ENCODE measurements around the gene CFAP221.

Gene CFAP221

DNA sequence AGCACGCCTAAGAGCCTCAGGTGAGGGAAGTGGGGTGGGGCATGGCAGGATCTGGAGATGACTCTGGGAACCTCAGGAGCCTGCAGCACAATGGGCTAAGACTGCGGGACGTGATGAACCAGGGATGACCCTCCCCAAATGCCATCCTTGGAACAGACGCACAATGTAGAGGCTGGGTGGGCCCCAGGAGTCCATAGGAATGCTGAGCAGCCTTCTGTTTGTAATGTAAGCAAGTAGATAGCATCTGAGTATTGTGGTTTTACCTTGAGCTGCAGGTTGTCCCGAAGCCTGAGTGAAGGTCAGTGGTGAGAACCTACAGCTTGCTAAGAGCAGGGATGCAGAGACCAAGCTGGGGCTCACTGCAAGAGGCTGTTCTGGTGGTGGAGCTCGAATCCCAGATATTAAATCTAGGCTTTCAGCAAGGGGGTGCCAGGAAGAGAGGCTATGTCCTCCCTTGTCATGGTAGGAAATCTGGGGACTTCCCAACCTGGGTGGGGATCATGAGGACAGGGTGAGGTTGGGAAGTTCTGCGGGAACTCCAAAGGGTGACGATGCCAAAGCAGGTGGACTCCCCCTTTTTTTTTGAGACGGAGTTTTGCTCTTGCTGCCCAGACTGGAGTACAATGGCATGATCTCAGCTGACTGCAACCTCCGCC lies 25.7 kb upstream of the CFAP221 start:
- TF ChIP-seq SIN3A (IDR thresholded peaks at IDR 0.05; ENCODE audit: borderline replicate concordance, insufficient read depth, low read length) (no peak), FOXP2 (optimal IDR thresholded peaks at IDR 0.05; ENCODE audit: borderline replicate concordance, extremely low read depth, extremely low read length, insufficient read depth) (no peak), REST (IDR thresholded peaks at IDR 0.05; ENCODE audit: insufficient read depth in 1 of 2, low read depth in 2 of 2, low read length in 2 of 2) (no peak), TAF1 (IDR thresholded peaks at IDR 0.05; ENCODE audit: borderline replicate concordance, insufficient read depth, low read length) (no peak), POLR2AphosphoS5 (IDR thresholded peaks at IDR 0.05; ENCODE audit: low read depth, low read length) (no peak)

DNA sequence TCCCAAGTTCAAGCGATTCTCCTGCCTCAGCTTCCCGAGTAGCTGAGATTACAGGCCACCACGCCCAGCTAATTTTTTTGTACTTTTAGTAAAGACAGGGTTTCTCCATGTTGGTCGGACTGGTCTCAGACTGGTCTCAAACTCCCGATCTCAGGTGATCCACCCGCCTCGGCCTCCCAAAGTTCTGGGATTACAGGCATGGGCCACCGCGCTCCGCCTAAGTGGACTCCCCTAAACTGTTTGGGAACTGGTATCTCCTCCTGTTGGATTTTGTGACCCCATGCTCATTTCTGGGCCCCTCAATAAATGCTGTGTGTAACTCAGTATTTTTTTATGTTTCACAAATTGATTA lies 25.2 kb upstream of the CFAP221 start:
- no peak for TF ChIP-seq FOXP2 (optimal IDR thresholded peaks at IDR 0.05; ENCODE audit: borderline replicate concordance, extremely low read depth, extremely low read length, insufficient read depth)
- TF ChIP-seq REST (IDR thresholded peaks at IDR 0.05; ENCODE audit: insufficient read depth in 1 of 2, low read depth in 2 of 2, low read length in 2 of 2): no peak
- no peak for TF ChIP-seq SIN3A (IDR thresholded peaks at IDR 0.05; ENCODE audit: borderline replicate concordance, insufficient read depth, low read length)
- TF ChIP-seq TAF1 (IDR thresholded peaks at IDR 0.05; ENCODE audit: borderline replicate concordance, insufficient read depth, low read length): no peak
- TF ChIP-seq POLR2AphosphoS5 (IDR thresholded peaks at IDR 0.05; ENCODE audit: low read depth, low read length): no peak

DNA sequence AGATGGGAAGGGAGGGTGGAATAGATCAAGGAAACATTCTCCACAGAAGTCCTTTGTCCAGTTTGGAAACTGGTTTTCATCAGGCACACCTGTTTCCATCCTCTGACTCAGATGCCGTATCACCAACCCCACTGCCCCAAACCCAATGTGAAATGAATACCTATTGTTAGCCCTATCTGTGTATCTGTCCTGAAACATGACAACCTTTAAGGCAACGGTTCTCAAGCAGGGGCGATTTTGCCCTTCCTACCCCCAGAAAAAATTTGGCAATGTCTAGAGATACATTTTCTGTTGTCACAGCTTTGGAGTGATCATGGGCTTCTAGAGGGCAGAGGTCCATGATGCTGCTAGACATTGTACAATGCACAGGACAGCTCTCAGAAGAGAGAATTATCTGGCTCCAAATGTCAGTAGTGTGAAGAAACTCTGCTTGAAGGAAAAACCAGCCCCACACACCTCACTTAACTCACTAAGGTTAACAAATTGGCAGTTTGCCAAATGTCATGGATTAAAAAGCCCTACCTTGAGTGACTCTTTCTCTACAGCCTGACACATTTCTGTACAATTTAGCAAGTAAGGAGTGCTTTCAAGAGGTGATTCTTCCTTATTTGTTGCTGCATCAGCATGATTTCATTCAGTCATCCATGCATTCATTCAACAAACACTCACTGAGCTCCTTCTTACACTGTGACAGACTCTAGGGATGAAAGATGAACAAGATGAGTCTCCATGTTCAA lies 23.4 kb upstream of the CFAP221 start:
- no peak for TF ChIP-seq TAF1 (IDR thresholded peaks at IDR 0.05; ENCODE audit: borderline replicate concordance, insufficient read depth, low read length)
- TF ChIP-seq REST (IDR thresholded peaks at IDR 0.05; ENCODE audit: insufficient read depth in 1 of 2, low read depth in 2 of 2, low read length in 2 of 2): no peak
- TF ChIP-seq SIN3A (IDR thresholded peaks at IDR 0.05; ENCODE audit: borderline replicate concordance, insufficient read depth, low read length): no peak
- no peak for TF ChIP-seq POLR2AphosphoS5 (IDR thresholded peaks at IDR 0.05; ENCODE audit: low read depth, low read length)
- TF ChIP-seq FOXP2 (optimal IDR thresholded peaks at IDR 0.05; ENCODE audit: borderline replicate concordance, extremely low read depth, extremely low read length, insufficient read depth): no peak

DNA sequence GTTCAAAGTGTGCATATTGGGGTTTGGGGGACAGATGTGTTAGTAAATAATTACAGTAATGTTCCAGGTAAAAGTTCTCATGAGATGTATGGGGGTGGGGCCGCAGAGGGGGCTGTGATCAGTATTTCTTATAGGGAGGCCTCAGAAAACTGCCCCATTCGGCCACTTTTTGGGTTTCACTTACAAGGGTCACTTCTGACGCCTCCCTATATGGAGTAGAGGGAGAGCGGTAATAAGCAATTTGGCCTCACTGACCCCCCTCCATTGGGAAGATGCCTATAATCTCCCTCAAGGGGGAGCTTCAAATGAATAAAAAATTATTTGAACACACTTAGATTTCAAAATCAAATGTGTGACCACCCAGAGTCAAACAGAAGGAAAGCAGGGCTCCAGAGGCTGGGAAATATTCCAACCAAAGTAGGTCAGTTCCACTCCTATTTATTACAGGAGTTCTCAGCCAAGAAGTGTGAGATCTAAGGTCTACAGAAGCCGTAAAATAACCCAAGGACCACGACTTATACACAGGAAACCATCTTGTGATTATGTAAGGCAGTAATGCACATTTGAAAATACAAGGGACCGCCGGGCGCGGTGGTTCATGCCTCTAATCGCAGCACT lies 22.7 kb upstream of the CFAP221 start:
- TF ChIP-seq TAF1 (IDR thresholded peaks at IDR 0.05; ENCODE audit: borderline replicate concordance, insufficient read depth, low read length) (no peak), FOXP2 (optimal IDR thresholded peaks at IDR 0.05; ENCODE audit: borderline replicate concordance, extremely low read depth, extremely low read length, insufficient read depth) (no peak), POLR2AphosphoS5 (IDR thresholded peaks at IDR 0.05; ENCODE audit: low read depth, low read length) (no peak), SIN3A (IDR thresholded peaks at IDR 0.05; ENCODE audit: borderline replicate concordance, insufficient read depth, low read length) (no peak), REST (IDR thresholded peaks at IDR 0.05; ENCODE audit: insufficient read depth in 1 of 2, low read depth in 2 of 2, low read length in 2 of 2) (no peak)

Data from PFSK-1 (cell line).